ENCODE measurements around the gene FBXO42. TPM values are rescaled to one million over a fixed set of nuclear protein-coding genes. Genes with fewer than 3 reads are reported as not detected.

The FBXO42 gene
- total RNA-seq, 1 donor = 16.3 TPM

DNA sequence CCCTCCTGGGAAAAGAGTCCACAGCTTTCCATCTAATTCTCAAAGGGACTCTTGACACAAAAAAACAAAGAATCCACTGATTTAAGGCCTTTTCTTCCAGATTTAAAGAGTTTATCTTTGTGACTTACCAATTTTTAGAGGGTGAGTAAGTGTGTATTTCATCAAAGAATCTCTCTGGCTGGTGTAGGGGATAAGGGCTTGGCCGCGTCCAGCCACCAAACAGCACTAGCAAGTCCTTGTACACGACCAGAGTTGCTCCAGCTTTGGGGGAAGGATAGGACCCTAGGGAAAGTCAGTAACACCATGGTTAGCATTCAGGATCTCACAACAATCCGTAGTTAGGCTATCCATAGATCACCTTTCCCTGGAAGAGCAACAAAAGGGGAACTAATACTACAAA is 95.8 kb downstream of the FBXO42 start:
- Histone ChIP-seq H3K27ac (ENCODE audit: low read depth, low read length) (no peak overlapping the region), H2AFZ (ENCODE audit: low read length) (no peak overlapping the region), H3K4me1 (ENCODE audit: insufficient read depth, low read length) (peaks cover 6% of the 10 kb centered on the region), H3K79me2 (ENCODE audit: insufficient read depth, low read length) (no peaks in the 10 kb centered on the region), H3K4me3 (ENCODE audit: insufficient read depth, low read length) (no peak overlapping the region), H3K27me3 (ENCODE audit: insufficient read depth, low read length) (no peaks in the 10 kb centered on the region), H3K36me3 (ENCODE audit: insufficient read depth, low read length) (peaks cover 24% of the 10 kb centered on the region), H3K4me2 (ENCODE audit: insufficient read depth, low read length) (no peak overlapping the region), H4K20me1 (ENCODE audit: insufficient read depth, low read length) (no peaks in the 10 kb centered on the region), H3K9me3 (ENCODE audit: low read depth, low read length) (no peaks in the 10 kb centered on the region)
- DNase-seq (ENCODE audit: insufficient read length, low spot score, missing footprints) = no peak
- TF ChIP-seq, protein P1, sequence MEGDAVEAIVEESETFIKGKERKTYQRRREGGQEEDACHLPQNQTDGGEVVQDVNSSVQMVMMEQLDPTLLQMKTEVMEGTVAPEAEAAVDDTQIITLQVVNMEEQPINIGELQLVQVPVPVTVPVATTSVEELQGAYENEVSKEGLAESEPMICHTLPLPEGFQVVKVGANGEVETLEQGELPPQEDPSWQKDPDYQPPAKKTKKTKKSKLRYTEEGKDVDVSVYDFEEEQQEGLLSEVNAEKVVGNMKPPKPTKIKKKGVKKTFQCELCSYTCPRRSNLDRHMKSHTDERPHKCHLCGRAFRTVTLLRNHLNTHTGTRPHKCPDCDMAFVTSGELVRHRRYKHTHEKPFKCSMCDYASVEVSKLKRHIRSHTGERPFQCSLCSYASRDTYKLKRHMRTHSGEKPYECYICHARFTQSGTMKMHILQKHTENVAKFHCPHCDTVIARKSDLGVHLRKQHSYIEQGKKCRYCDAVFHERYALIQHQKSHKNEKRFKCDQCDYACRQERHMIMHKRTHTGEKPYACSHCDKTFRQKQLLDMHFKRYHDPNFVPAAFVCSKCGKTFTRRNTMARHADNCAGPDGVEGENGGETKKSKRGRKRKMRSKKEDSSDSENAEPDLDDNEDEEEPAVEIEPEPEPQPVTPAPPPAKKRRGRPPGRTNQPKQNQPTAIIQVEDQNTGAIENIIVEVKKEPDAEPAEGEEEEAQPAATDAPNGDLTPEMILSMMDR (IDR thresholded peaks at IDR 0.05; ENCODE audit: extremely low read depth, low read depth, low read length) = no peak

DNA sequence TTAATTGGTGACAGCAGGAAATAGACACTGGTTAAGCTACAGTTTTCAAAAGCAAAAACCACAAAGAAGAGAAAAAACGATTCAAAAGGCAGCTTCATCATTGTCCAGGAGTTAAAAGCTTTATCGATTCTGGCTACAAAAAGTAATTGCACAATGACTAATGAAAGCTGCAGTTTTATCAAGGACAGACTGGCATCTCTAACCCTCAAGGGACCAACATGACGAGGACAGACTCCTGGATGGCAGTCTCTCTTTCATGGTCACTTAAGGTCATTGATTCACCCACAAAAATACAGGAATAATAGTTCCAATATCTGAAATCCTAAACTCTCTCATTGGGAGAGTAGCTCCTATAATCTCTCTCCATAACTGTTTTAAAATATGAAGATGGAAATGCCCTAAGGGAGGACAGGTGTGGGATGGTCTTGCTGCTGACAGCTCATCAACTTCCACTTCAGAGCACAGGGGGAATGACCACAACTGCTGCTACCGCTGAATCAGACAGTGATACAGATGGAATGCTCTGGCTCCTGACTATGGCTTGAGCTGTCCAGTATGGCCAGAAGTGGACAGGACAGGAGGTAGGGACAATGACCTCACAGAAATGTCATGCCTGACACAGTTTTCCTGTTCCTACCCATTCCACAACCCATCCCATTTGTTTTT is 97.9 kb downstream of the FBXO42 start:
- H4K20me1 ChIP-seq (ENCODE audit: insufficient read depth, low read length) = peaks cover 5% of the 10 kb centered on the region
- H2AFZ ChIP-seq (ENCODE audit: low read length) = no peak overlapping the region
- no peak overlapping the region for H3K4me2 ChIP-seq (ENCODE audit: insufficient read depth, low read length)
- DNase-seq (ENCODE audit: insufficient read length, low spot score, missing footprints) = no peak
- no peak overlapping the region for H3K27ac ChIP-seq (ENCODE audit: low read depth, low read length)
- TF ChIP-seq, protein P1 (IDR thresholded peaks at IDR 0.05; ENCODE audit: extremely low read depth, low read depth, low read length) = no peak
- H3K36me3 ChIP-seq (ENCODE audit: insufficient read depth, low read length) = peaks cover 28% of the 10 kb centered on the region
- peaks cover 17% of the 10 kb centered on the region for H3K4me1 ChIP-seq (ENCODE audit: insufficient read depth, low read length)
- H3K27me3 ChIP-seq (ENCODE audit: insufficient read depth, low read length) = no peaks in the 10 kb centered on the region
- no peak overlapping the region for H3K4me3 ChIP-seq (ENCODE audit: insufficient read depth, low read length)
- H3K79me2 ChIP-seq (ENCODE audit: insufficient read depth, low read length) = no peaks in the 10 kb centered on the region
- H3K9me3 ChIP-seq (ENCODE audit: low read depth, low read length) = no peaks in the 10 kb centered on the region

DNA sequence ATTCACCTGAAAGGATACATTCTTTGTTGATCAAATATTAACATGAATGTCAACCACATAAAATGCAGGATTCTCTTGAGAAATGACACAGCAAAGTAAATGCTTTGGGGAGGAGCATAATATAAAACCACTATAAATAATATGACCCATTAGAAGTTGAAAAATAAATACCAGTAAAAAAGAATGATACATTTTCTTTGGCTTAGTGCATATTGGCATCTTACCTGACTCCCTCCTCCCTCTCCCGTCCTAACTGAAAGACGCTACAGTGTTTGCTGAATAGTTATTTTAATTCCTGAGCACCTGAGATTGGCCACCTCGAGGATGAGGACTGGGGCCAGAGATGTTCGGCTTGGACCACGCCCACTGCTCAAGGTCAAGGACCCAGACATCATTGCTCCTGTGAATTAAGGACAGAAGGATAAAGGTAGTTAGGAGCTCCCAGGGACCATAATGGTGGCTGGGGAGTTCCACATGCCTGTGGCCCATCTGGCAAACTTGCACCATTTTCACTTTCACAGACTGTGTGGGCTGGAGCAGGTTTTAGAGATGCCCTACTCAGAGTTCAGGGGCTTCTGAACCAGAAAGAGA is 98.9 kb downstream of the FBXO42 start:
- DNase-seq (ENCODE audit: insufficient read length, low spot score, missing footprints) = no peak
- H3K4me3 ChIP-seq (ENCODE audit: insufficient read depth, low read length) = no peak overlapping the region
- H3K27me3 ChIP-seq (ENCODE audit: insufficient read depth, low read length) = no peaks in the 10 kb centered on the region

DNA sequence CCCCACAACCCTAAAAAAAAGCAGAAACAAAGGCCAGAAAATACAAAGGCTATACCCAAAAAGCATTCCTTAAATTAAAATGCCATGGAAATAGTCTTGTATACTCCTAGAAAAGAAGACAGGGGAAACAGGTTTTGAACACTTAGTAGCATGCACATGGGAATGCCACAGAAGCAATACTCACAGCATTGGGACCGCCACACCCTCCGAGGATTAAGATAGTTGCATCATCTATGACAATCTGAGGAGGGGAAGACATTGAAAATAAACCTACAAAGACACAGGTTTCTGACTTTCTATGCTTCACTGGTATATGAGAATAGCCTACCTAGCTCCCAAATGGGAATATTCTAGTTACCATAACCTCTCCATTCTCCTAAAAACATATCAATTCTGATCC is 99.4 kb downstream of the FBXO42 start:
- Histone ChIP-seq H3K79me2 (ENCODE audit: insufficient read depth, low read length) (no peaks in the 10 kb centered on the region), H3K4me1 (ENCODE audit: insufficient read depth, low read length) (peaks cover 31% of the 10 kb centered on the region), H3K4me3 (ENCODE audit: insufficient read depth, low read length) (no peak overlapping the region), H3K27ac (ENCODE audit: low read depth, low read length) (no peak overlapping the region), H3K4me2 (ENCODE audit: insufficient read depth, low read length) (no peak overlapping the region), H3K27me3 (ENCODE audit: insufficient read depth, low read length) (no peaks in the 10 kb centered on the region), H2AFZ (ENCODE audit: low read length) (no peak overlapping the region), H3K36me3 (ENCODE audit: insufficient read depth, low read length) (peaks cover 28% of the 10 kb centered on the region), H4K20me1 (ENCODE audit: insufficient read depth, low read length) (peaks cover 19% of the 10 kb centered on the region), H3K9me3 (ENCODE audit: low read depth, low read length) (no peaks in the 10 kb centered on the region)
- TF ChIP-seq, protein P1 (IDR thresholded peaks at IDR 0.05; ENCODE audit: extremely low read depth, low read depth, low read length) = no peak
- DNase-seq (ENCODE audit: insufficient read length, low spot score, missing footprints) = no peak

More for the DNA sequence above, 98.9 kb downstream of the FBXO42 start:
- H2AFZ ChIP-seq (ENCODE audit: low read length) = no peak overlapping the region
- no peaks in the 10 kb centered on the region for H3K9me3 ChIP-seq (ENCODE audit: low read depth, low read length)
- peaks cover 14% of the 10 kb centered on the region for H4K20me1 ChIP-seq (ENCODE audit: insufficient read depth, low read length)
- peaks cover 28% of the 10 kb centered on the region for H3K36me3 ChIP-seq (ENCODE audit: insufficient read depth, low read length)
- H3K27ac ChIP-seq (ENCODE audit: low read depth, low read length) = no peak overlapping the region
- TF ChIP-seq, protein P1 (IDR thresholded peaks at IDR 0.05; ENCODE audit: extremely low read depth, low read depth, low read length) = no peak
- H3K4me1 ChIP-seq (ENCODE audit: insufficient read depth, low read length) = peaks cover 27% of the 10 kb centered on the region
- no peaks in the 10 kb centered on the region for H3K79me2 ChIP-seq (ENCODE audit: insufficient read depth, low read length)
- H3K4me2 ChIP-seq (ENCODE audit: insufficient read depth, low read length) = no peak overlapping the region
